Esophagus squamous epithelium (tissue), 5 donors: ENCODE data around the gene BRD1. TPM values are rescaled to one million over a fixed set of nuclear protein-coding genes. Genes with fewer than 3 reads are reported as not detected.

Experiments used
- DNase-seq: peaks from one replicate; lab custom pipeline; 2025; lab: John Stamatoyannopoulos, UW
- H3K27ac ChIP-seq, 4 donors: fragments of 200-600 bp; sonication (generic); one replicate each; pipeline ENCODE4 v1.5.1; 2016 to 2019; ENCODE audit warnings: mild to moderate bottlenecking in 1 of 4
- H3K27me3 ChIP-seq, 4 donors: fragments of 200-600 bp; sonication (generic); 1 replicate in 3 of 4; 2 replicates in 1 of 4; pipeline versions ENCODE4 v1.5.1 to v1.6.0; 2017 to 2021; ENCODE audit warnings: antibody characterized with exemption in 1 of 4
- H3K36me3 ChIP-seq, 3 donors: fragments of 200-600 bp; sonication (generic); one replicate each; pipeline ENCODE4 v1.5.1; 2016 to 2019
- H3K4me1 ChIP-seq, 3 donors: fragments of 200-600 bp; sonication (generic); one replicate each; pipeline ENCODE4 v1.5.1; 2017 to 2019
- H3K4me3 ChIP-seq, 4 donors: fragments of 200-600 bp; sonication (generic); 1 replicate in 3 of 4; 2 replicates in 1 of 4; pipeline ENCODE4 v1.5.1; 2016 to 2019; ENCODE audit warnings: mild to moderate bottlenecking in 2 of 4, moderate library complexity in 1 of 4
- H3K9me3 ChIP-seq, 3 donors: fragments of 200-600 bp; sonication (generic); one replicate each; pipeline ENCODE4 v1.5.1; 2016 to 2019
- POLR2A ChIP-seq, 4 donors: fragments of 450-650 bp; IDR thresholded peaks; one replicate each; pipeline ENCODE4 v1.6.1; 2017; ENCODE audit warnings: antibody characterized with exemption in 4 of 4, mild to moderate bottlenecking in 4 of 4, moderate library complexity in 3 of 4
- WGBS, 2 donors: methylation state at CpG; one replicate each; pipeline ENCODE4 v1.1.5; 2018; 5-methylcytosine and 5-hydroxymethylcytosine counted together
- intact Hi-C: fragments of 100-400 bp; cut with DNase I; formaldehyde crosslinking; loops from one replicate; pipeline ENCODE4 v1.15.0; 2022
- total RNA-seq, 4 donors: library from RNA; depleted of rRNA; stranded (reverse); fragments of >200 nt; gene quantifications; one replicate each; pipeline ENCODE4 v1.1.0, GENCODE V29; 2016
- TF ChIP-seq, protein P1 (sequence below), 6 experiments: fragments of 450-650 bp in 4 of 6; fragments of 200-600 bp in 2 of 6; sonication (generic) in 2 of 6; IDR thresholded peaks; one replicate each; pipeline ENCODE4 v1.5.1; 2016 to 2019; ENCODE audit warnings: antibody characterized with exemption in 6 of 6, mild to moderate bottlenecking in 4 of 6, moderate library complexity in 4 of 6
- donor health status: DM: yes; HTN: yes; CAD: no.

Gene BRD1
- total RNA-seq, 4 donors from 2014 or later, result 17.8 to 37.4 (median 29.9) TPM

DNA sequence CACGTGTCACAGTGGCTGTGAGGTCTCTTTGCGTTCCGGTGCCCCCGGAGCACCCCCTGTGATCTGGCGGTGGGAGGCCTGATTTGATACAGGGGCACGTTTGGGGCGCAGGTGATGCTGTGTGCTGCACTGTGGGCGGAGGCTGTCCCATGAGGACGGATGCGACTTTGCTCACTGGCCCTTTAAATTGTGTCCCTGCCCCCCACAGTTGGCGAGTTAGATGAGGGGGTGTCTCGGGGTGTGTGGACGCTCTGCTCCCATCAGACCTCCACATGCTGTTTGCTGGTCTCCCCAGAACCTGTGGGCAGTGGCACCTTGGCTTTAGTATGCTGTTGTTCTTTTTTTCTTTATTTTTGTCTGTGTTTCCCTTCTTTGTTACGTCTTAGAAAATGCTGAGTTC lies 31.2 kb upstream of the BRD1 start:
- H3K4me1 ChIP-seq, result peaks cover 16 to 22% (median 18%) of the 10 kb centered on the region in 3 donors
- no peaks in the 10 kb centered on the region for H3K9me3 ChIP-seq
- H3K27ac ChIP-seq, result no peak overlapping the region
- H3K27me3 ChIP-seq, result no peaks in the 10 kb centered on the region
- no peak overlapping the region for H3K4me3 ChIP-seq
- WGBS, 2 donors, result 88 to 89% methylated on average over 6 of the region's 14 CpGs
- intact Hi-C loops, result no loop called here
- TF ChIP-seq, protein P1, sequence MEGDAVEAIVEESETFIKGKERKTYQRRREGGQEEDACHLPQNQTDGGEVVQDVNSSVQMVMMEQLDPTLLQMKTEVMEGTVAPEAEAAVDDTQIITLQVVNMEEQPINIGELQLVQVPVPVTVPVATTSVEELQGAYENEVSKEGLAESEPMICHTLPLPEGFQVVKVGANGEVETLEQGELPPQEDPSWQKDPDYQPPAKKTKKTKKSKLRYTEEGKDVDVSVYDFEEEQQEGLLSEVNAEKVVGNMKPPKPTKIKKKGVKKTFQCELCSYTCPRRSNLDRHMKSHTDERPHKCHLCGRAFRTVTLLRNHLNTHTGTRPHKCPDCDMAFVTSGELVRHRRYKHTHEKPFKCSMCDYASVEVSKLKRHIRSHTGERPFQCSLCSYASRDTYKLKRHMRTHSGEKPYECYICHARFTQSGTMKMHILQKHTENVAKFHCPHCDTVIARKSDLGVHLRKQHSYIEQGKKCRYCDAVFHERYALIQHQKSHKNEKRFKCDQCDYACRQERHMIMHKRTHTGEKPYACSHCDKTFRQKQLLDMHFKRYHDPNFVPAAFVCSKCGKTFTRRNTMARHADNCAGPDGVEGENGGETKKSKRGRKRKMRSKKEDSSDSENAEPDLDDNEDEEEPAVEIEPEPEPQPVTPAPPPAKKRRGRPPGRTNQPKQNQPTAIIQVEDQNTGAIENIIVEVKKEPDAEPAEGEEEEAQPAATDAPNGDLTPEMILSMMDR (IDR thresholded peaks at IDR 0.05), result no peak
- TF ChIP-seq POLR2A (IDR thresholded peaks at IDR 0.05), result no peak
- peaks cover 0 to 15% (median 0%) of the 10 kb centered on the region in 3 donors for H3K36me3 ChIP-seq
- no peak for DNase-seq

- Histone ChIP-seq H3K27me3 (no peaks in the 10 kb centered on the region), H3K27ac (no peak overlapping the region), H3K9me3 (no peaks in the 10 kb centered on the region), H3K4me1 (peaks cover 22 to 31% (median 24%) of the 10 kb centered on the region in 3 donors), H3K4me3 (no peak overlapping the region), H3K36me3 (peaks cover 0 to 15% (median 0%) of the 10 kb centered on the region in 3 donors)
- 91 to 96% methylated on average over 8 to 14 of the region's 31 CpGs for WGBS, 2 donors
- intact Hi-C loops, result no loop called here
- DNase-seq, result no peak
- TF ChIP-seq, protein P1 (IDR thresholded peaks at IDR 0.05), result no peak
- TF ChIP-seq POLR2A (IDR thresholded peaks at IDR 0.05), result no peak
These were observed 29.3 kb upstream of the BRD1 start for GRCh38 chr22:49856766-49857618.

GRCh38 chr22:49856343-49856742 lies 28.7 kb upstream of the BRD1 start:
- Histone ChIP-seq H3K4me1 (peaks cover 22 to 31% (median 24%) of the 10 kb centered on the region in 3 donors), H3K9me3 (no peaks in the 10 kb centered on the region), H3K27me3 (peaks cover 0 to 3% (median 0%) of the 10 kb centered on the region in 4 donors), H3K27ac (peak overlapping the region in 1 of 4 donors; percentile 85), H3K36me3 (peaks cover 0 to 15% (median 0%) of the 10 kb centered on the region in 3 donors), H3K4me3 (no peak overlapping the region)
- 96 to 97% methylated on average over 9 to 11 of the region's 23 CpGs for WGBS, 2 donors
- TF ChIP-seq POLR2A (IDR thresholded peaks at IDR 0.05), result no peak
- TF ChIP-seq, protein P1 (IDR thresholded peaks at IDR 0.05), result no peak
- no peak for DNase-seq
- intact Hi-C loops, result no loop called here

DNA sequence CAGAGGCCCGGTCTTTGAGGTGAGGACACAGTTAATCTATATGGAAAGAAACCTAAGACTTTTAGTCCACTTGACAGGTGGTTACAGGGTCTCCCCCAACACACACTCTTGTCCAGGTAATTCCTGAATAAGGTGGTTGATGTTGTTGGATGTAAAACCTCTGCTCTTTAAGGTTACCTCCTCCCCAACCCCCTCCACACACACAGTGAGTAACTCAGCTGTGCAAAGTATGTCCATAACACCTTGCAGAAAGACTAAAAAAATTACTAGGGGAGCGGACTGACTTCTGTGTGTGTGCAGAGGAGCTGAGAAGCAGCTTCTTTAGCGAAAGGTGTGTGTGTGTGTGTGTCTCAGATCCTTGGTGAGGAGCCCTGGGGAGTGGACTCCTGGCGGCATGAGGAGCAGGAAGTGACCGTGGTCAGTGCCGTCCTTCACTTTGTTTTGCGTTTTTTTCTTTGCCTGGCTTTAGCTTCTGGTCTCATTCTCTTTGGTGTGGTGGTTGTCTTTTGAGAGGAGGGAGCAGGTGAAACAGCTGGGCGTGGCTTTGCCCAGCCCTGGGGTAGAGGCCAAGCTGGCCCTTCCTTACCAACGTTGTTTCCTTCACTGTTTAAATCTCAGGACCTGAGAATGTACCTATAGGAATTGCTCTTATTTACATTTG lies 27.7 kb upstream of the BRD1 start:
- H3K27ac ChIP-seq, result peak overlapping the region; percentile 7 to 89 (median 58)
- H3K36me3 ChIP-seq, result peaks cover 0 to 15% (median 0%) of the 10 kb centered on the region in 3 donors
- DNase-seq, result no peak
- peaks cover 22 to 31% (median 24%) of the 10 kb centered on the region in 3 donors for H3K4me1 ChIP-seq
- intact Hi-C loops, result no loop called here
- TF ChIP-seq, protein P1 (IDR thresholded peaks at IDR 0.05), result no peak
- no peak for TF ChIP-seq POLR2A (IDR thresholded peaks at IDR 0.05)
- H3K9me3 ChIP-seq, result no peaks in the 10 kb centered on the region
- H3K4me3 ChIP-seq, result peak overlapping the region in 3 of 4 donors; percentile 65 to 90 (median 82)
- H3K27me3 ChIP-seq, result peaks cover 0 to 11% (median 0%) of the 10 kb centered on the region in 4 donors
- 21 to 24% methylated on average over 9 of the region's 9 CpGs for WGBS, 2 donors
